ENCODE measurements around the gene CENPK.
"Not testable (repeated sequence)": the region's sequence is repeated elsewhere in the genome, so short reads cannot be mapped to it uniquely, and the experiment has no call there.

Gene CENPK, protein sequence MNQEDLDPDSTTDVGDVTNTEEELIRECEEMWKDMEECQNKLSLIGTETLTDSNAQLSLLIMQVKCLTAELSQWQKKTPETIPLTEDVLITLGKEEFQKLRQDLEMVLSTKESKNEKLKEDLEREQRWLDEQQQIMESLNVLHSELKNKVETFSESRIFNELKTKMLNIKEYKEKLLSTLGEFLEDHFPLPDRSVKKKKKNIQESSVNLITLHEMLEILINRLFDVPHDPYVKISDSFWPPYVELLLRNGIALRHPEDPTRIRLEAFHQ

DNA sequence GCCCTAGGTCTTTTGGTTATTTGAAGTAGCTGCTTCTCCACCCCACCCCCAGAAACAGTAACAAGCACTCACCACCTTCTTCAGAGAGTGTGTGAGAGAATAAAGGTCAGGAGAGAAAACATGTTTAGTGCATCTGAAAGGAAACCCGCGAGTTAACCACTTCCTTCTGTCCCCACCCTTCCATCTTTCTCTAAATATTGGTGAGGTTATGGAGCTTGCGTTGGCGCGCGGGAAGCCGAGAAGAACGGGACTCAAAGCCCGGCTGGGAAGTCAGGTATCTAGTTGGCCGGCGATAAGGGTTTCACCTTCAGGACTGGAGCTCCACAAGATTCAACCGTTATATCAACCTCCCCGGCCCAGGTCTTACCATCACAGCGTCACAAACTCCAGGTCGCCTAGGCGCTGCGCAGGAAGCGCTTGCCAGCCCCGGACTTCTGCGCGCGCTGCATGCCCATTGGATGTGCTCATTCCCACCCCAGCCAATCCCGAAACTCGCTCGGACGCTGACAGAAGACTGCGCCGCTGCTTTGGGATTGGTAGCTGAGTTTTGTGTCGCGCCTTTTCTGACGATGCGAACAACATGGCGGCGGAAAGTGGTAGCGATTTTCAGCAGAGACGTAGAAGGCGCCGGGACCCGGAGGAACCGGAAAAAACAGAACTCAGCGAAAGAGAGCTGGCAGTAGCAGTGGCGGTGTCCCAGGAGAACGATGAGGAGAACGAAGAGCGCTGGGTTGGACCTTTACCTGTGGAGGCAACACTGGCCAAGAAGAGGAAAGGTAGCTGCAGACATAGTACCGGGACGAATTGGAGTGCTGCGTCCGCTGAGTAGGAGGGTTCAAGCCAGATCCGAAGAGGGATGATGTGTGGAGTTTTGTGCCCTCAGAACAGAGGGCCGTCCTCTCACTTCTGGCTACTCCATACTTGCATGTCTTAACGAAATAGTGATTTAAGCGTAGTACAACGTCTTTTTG, at the start of gene CENPK, which contains the start of gene PPWD1:
CENPK (minus strand) TSS at position 438 of the 971 bp plus-strand sequence. CDS start 8,261 bp downstream, outside the sequence.
PPWD1 (plus strand) TSS at position 566 of the 971 bp plus-strand sequence; CDS start at position 581, 15 bp downstream.
- peak; percentile 88 for DNase-seq (ENCODE audit: low read depth, low spot score)

DNA sequence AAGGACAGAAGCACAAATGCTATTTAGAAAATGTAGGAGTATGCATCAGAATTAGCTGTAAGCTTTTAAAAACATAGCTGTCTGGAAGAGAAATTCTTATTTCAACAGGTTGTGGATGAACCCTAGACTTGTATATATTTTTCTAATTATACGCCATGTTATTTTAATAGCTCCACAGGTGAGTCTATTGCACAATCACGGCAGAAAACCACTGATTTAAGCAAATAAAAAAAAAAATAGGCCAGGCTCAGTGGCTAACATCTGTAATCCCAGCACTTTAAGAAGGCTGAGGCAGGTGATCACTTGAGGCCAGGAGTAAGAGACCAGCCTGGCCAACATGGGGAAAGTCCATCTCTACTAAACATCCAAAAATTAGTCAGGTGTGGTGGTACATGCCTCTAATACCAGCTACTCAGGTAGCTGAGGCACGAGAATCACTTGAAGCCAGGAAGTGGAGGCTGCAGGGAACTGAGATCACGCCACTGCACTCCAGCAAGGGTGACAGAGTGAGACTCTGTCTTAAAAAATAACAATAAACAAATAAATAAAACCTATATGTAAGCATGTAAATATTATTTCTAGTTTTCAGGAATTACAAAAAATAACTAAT, 49.4 kb upstream of the CENPK start:
- DNase-seq (ENCODE audit: low read depth, low spot score), result no peak

DNA sequence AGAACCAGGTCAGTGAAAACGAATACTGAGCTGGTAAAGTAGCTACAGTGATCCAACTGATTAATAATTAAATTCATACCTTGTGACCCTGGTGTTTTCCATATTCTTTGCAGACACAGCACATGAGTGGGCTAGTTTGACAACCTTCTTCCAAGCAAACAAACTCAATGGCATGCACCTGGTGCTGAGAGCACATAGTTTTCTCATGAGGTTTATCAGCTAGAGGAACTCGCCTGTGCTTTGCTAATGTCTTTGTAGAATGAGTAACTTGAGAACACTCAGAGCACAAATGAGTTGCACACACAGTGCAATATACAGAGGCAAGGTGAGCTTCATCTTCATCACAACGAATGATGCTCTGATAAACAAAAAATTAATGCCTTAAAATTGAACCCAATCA, 48.6 kb upstream of the CENPK start:
- DNase-seq (ENCODE audit: low read depth, low spot score), result no peak

DNA sequence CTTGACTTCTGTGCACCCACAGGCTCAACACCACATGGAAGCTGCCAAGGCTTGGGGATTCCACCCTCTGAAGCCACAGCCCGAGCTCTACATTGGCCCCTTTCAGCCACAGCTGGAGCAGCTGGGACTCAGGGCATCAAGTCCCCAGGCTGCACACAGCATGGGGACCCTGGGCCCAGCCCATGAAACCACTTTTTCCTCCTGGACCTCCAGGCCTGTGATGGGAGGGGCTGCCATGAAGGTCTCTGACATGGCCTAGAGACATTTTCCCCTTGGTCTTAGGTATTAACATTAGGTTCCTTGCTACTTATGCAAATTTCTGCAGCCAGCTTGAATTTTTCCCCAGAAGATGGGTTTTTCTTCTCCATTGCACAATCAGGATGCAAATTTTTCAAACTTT, 38.8 kb upstream of the CENPK start:
- DNase-seq (ENCODE audit: low read depth, low spot score), result not testable (repeated sequence)

DNA sequence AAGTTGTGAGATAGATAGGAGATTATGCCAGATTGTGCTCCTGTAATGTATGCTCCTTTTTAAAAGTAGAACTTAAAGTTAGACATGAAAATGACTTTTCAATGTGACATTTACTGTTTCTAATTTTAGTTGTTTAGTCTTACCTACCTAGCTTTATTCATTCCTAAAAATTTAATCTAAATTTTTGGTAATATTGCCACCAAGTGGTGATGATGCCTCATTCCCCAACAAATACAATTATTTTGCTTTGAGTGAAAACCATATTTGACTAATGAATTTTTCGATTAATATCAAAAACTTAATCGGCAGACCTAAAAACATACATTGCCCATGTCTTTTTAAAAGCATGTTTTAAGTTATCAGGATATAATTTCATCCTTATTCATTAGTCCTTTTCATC, 25.7 kb upstream of the CENPK start:
- DNase-seq (ENCODE audit: low read depth, low spot score), result no peak

DNA sequence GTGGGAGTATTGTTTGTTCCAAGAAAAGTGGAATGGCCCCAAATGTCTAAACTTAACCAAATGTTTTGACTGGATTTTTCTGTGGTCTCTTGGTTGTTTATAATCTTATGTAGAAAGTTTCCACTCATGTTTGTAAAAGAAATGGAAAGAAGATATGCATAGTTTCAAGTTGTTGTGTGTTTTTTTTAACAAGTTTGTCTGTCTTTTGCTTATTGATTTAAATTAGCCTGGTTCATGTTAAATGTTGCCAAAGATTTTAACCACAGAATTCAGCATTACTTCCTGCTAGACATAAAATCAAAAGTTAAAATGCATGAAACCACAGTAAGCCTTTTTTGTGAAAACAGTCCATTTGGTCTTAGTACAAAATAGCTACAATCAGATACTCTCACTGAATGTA, 14.2 kb upstream of the CENPK start:
- DNase-seq (ENCODE audit: low read depth, low spot score), result no peak

DNA sequence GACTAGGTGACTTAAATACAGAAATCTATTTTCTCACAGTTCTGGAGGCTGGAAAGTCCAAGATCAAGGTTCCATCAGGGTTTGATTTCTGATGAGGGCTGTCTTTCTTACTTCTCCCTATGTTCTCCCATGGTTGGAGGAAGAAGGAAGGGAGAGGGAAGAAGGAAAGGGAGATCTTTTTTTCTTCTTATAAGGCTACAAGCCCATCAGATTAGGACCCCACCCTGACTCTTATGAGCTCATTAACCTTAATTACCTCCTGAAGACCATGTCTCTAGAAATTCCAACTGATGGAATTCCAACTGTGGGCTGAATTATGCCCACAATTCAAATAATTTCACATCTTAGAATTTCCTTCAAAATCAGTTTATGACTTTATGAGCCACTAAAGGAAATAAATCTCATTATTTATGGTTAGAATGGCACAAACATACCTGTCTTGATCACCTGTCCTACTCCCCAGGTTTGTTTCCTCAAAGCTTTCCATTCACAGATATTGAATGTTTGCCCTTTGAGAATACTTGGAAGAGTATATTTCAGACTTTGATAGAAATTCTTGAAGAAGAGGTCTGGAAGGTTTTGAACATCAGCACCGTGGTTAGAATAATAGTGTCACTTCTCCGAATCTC, 7.7 kb upstream of the CENPK start:
- DNase-seq (ENCODE audit: low read depth, low spot score), result no peak

DNA sequence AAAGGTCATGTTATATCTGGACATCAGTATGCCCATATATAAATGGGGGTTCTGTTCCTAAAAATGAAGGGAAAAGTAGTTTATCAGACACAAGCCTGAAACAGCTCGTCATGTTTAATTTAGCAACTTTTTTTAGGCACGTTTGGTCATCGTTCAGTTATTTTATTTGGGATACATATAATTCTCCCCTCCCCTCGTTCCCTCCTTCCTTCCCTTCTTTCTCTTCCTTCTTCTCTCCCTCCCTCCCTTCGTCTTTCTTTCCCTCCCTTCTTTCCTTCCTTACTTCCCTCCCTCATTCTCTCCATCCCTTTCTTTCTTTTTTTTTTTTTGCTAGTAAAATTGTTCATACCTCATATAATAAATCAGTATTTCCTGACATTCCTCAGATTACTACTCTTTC, 3.5 kb upstream of the CENPK start:
- DNase-seq (ENCODE audit: low read depth, low spot score), result no peak

DNA sequence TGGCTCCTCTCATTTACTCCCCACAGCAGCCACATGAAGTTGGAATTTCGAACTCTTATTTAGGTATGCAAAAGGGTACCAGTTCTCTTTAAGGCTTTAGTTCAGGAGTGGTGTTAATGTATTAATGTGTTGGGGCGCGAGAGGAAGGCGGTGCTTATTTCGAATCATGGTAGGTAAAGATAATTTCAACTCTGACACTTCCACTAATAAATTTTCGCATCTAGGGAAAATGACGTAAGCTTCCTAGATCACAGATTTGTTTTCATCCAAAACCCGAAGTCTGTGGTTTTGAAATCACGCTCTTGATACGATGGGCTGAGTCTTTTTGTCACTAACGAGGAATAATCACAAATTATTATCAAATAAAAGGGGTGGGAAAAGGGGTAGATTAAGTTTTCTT, 809 bp upstream of the CENPK start:
- no peak for DNase-seq (ENCODE audit: low read depth, low spot score)

DNA sequence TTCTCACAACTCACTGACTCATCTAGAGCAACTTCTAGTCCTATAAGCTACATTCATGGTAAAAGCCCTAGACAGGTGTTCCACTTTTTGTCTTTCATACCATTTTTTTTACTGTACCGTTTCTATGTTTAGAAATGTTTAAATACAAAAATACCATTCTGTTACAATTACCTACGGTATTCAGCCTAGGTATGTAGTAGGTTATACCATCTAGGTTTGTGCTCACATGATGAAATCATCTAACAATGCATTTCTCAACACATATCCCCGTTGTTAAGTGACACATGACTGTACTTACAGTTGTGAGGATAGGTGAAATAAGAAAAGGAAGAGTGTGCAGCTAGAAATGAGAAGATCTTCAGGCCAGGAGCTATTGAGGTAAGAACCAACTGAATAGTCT, 6.2 kb downstream of the CENPK start:
- no peak for DNase-seq (ENCODE audit: low read depth, low spot score)

DNA sequence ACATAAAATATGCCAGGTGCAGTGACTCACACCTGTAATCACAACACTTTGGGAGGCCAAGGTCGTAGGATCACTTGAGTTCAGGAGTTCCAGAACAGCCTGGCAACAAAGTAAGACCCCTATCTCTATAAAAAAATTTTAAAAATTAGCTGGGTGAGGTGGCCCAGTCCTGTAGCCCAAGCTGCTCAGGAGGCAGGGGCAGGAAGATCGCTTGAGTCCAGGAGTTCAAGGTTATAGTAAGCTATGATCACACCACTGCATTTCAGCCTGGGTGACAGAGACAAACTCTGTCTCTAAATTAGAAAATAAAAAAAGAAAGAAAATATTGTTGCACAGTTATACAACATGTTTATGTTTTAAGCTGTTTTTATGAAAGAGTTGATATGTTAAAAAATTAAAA, 6.8 kb downstream of the CENPK start:
- DNase-seq (ENCODE audit: low read depth, low spot score), result no peak

DNA sequence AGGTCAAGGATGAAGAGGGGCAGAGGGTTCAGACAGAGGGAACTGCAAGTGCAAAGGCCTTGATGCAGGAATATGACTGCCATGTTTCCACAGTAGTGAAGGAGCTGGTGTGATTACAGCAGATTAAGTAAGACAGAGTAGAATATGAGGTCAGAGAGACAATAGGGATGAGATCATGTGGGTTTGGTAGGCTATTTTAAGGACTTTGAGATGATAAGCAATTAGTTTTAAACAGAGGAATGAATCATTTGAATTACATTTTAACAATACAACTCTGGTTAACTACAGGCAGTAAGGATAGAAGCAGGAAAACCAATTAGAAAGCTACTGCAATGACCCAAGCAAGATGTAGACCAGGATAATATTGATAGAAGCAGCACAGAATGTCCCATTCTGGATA, 7.7 kb downstream of the CENPK start:
- DNase-seq (ENCODE audit: low read depth, low spot score), result no peak

DNA sequence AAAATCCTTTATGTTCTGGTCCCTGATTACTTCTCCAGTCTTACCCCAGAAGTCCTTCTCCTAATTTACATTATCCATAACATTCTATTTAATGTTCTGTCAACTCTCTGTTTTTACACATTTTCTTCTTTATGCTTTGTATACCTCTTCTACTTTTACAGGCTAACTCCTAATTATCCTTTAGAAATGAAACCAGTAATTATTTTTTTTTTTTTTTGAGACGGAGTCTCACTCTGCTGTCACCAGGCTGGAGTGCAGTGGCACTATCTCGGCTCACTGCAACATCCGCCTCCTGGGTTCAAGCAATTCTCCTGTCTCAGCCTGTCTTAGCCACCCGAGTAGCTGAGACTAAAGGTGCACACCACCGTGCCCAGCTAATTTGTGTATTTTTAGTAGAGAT, 9.0 kb downstream of the CENPK start:
- no peak for DNase-seq (ENCODE audit: low read depth, low spot score)

DNA sequence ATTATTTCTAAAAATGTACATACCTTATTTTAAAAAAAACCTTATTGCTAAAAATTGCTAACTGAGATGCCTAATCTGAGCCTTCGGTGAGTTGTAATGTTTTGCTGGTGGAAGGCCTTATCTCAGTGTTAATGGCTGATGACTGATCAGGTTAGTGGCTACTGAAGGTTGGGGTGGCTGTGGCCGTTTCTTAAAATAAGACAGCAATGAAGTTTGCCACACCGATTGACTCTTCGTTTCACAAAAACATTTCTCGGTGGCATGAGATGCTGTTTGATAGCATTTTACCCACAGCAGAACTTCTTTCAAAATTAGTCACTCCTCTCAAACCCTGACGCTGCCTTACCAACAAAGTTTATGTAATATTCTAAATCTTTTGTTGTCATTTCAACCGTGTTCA, 14.7 kb downstream of the CENPK start:
- DNase-seq (ENCODE audit: low read depth, low spot score), result no peak

DNA sequence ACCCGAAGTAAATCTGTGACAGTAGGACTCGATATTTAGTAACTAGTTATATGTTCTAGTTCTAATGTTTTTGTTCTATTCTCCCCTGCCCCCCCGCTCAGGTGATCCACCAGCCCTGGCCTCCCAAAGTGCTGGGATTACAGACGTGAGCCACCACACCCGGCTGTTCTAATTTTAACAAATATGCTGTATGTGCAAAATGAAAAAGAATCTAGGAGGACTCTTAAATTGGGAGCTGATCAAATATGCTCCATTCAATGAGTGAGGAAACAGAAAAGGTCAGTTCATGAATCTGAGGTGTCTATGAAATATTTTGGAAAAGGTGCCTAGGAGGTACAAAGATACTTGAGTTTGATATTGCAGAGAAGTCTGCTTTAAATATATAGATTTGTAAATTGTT, 16.8 kb downstream of the CENPK start:
- no peak for DNase-seq (ENCODE audit: low read depth, low spot score)

DNA sequence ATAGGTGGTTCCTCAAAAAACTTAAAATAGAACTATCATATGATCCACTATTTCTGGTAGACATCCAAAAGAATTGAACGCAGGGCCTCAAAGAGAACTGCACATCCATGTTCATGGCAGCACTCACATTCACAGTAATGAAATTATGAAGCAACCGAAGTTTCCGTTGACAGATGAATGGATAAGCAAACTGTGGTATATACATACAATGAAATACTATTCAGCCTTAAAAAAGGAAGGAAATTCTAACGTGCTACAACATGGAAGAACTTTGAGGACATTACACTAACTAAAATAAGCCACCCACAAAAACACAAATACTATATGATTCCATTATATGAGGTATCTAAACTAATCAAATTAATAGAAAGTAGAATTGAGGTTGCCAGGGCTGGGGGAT, 18.5 kb downstream of the CENPK start:
- no peak for DNase-seq (ENCODE audit: low read depth, low spot score)

DNA sequence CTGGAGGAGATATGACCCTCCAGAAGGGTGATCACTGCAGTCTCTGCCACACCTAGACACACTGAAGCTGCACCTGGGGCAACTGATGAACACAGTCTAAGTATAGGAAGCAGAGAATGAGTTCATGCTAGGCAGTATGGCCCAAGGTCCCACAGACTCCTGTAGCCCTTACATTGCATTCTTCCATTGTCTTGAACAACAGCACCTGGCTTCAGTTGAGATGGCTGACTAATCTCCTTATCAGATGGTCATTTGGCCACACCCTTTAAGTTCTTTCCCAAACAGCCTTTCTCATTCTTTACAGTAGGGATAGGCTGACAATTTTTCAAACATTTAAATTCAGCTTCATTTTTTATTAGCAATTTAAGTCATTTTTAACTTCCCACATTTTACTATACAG, 23.1 kb downstream of the CENPK start:
- DNase-seq (ENCODE audit: low read depth, low spot score), result no peak

DNA sequence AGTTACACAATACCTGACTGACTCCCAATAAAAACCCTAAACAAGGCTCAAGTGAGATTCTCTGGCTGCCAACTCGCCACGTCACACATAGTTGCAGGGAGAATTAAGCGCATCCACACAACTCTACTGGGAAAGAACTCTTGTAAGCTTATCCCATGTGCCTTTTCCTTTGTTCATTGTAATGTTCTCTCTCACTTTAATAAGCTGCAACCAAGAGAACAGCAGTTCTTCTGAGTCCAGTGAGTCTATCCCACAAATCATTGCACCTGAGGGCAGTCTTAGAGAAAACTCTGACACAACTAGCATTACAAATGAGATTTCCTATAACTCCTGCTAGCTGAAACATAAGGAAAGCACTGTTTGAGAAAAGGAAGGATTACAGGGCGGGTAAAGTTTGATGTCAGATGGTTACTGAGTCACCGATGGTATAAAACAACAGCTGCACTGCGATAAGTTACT, 27.4 kb downstream of the CENPK start:
- no peak for DNase-seq (ENCODE audit: low read depth, low spot score)

DNA sequence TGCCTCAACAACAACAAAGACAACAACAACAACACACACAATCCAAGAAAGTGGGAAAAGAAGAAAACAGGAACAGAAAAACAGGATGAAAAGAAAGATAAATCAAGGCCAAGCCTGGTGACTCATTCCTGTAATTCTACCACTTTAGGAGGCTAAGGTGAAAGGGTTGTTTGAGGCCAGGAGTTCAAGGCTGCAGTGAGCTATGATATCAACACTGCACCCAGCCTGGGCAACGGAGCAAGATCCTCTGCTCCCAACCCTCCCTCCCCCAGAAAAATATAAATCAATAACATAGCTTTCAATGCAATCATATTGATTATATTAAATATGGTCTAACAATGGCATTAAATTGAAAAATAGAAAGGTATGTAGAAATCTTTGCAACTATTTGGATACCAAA, 32.1 kb downstream of the CENPK start:
- DNase-seq (ENCODE audit: low read depth, low spot score), result no peak

DNA sequence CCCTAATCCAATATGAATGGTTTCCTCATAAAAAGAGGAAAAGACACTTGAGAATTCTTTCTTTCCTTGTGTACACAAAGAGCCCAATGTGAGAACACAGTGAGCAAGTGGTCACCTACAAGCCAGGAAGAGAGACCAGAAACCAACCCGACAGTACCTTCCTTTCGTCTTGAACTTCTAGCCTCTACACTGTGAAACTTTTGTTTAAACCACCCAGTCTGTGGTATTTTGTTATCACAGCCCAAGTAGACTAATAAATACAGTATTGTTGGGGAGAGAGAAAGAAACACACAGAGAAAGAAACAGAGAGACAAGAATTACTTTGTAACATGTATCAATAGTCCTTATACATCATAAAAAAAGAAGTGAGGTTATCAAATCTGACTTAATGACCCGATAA, 37.2 kb downstream of the CENPK start:
- DNase-seq (ENCODE audit: low read depth, low spot score), result no peak

DNA sequence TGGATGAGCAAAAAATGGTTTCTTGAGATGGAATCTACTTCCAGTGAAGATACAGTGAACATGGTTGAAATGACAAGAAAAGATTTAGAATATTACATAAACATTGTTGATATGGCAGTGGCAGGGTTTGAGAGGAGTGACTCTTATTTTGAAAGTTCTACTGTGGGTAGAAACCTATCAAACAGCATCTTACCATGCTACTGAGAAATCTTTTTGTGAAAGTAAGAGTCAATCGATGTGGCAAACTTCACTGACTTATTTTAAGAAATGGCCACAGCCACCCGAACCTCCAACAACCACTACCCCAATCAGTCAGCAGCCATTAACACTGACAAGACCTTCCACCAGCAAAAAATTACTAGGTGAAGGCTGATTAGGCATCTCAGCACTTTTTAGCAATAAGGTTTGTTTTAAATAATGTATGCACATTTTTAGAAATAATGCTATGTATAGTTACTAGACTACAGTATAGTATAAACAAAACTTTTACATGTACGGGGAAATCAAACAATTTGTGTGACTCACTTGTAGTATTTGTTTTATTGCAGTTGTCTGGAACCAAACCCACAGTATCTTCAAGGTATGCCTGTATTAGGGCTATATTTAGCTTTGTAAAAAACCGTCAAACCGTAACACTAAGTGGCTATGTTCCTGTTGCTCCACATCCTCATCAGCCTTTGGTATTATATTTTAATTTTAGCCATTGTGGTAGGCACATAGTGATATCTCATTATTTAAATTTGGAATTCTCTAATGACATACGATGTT, 50.6 kb downstream of the CENPK start:
- no peak for DNase-seq (ENCODE audit: low read depth, low spot score)
